ENCODE data around the gene ARSB.
A peak's percentile ranks its signal among the peaks of the same experiment; 100 is the strongest.

Gene ARSB

DNA sequence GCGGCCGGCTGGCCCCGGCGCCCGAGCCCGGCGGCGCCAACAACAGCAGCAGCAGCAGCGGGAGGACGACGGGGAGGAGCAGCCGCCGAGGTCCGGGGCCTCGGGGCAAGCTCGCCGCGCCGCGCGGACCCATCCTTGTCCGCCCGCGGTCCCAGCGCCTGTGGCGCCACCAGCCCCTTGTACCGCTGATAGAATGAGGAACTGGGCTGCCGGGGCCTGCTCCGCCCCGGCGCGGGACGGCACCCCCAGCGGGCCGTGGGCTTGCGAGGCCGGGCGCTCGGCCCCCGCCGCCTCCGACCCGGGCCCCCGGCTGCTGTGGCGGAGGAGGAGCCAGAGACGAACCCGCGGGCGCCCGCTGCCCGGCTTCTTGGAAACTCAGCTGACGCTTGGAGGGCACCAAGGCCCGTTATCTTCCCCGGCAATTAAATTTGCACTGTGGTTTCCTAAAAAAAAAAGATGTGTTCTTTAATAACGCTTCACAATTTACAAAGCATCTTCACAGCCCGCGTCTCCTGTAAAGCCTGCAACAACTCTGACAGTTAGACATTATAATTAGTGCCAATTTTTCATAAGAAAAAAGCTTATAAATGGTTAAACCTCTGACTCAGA is at the start of gene ARSB:
Gene ARSB (minus strand): TSS at position 195 of the 609 bp plus-strand sequence. CDS start 62 bp downstream, at position 133.
- Histone ChIP-seq H3F3A (ENCODE audit: low read depth) (no peaks in the 10 kb centered on the region), H3K4me2 (ENCODE audit: low read depth, low read length, poor library complexity, severe bottlenecking) (peak within 1 kb of the TSS; percentile 82), H3K36me3 (ENCODE audit: insufficient read depth, low read length) (no peaks in the 10 kb centered on the region), H3K27me3 (ENCODE audit: insufficient read depth, low read length, poor library complexity, severe bottlenecking) (no peaks in the 10 kb centered on the region), H3K4me3 (ENCODE audit: low read length, poor library complexity, severe bottlenecking) (peak within 1 kb of the TSS; percentile 74), H2AFZ (ENCODE audit: low read length) (peak within 1 kb of the TSS; percentile 86), H3K79me2 (ENCODE audit: insufficient read depth, low read length) (peaks cover 19% of the 10 kb centered on the region; the same call in 1 of the 2 replicates), H3K9ac (ENCODE audit: low read depth, low read length, poor library complexity, severe bottlenecking) (peak within 1 kb of the TSS; percentile 75), H3K9me2 (replicated peaks; ENCODE audit: low read depth, low read length) (no peaks in the 10 kb centered on the region), H3K9me3 (ENCODE audit: insufficient read depth, low read depth, low read length) (no peaks in the 10 kb centered on the region), H4K20me1 (ENCODE audit: insufficient read depth, low read length, poor library complexity, severe bottlenecking) (no peaks in the 10 kb centered on the region), H3K4me1 (ENCODE audit: insufficient read depth, low read length, poor library complexity, severe bottlenecking) (peaks cover 30% of the 10 kb centered on the region)
- TF ChIP-seq, protein P1, sequence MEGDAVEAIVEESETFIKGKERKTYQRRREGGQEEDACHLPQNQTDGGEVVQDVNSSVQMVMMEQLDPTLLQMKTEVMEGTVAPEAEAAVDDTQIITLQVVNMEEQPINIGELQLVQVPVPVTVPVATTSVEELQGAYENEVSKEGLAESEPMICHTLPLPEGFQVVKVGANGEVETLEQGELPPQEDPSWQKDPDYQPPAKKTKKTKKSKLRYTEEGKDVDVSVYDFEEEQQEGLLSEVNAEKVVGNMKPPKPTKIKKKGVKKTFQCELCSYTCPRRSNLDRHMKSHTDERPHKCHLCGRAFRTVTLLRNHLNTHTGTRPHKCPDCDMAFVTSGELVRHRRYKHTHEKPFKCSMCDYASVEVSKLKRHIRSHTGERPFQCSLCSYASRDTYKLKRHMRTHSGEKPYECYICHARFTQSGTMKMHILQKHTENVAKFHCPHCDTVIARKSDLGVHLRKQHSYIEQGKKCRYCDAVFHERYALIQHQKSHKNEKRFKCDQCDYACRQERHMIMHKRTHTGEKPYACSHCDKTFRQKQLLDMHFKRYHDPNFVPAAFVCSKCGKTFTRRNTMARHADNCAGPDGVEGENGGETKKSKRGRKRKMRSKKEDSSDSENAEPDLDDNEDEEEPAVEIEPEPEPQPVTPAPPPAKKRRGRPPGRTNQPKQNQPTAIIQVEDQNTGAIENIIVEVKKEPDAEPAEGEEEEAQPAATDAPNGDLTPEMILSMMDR (conservative IDR thresholded peaks at IDR 0.05; ENCODE audit: low read length), result no peak
- TF ChIP-seq EZH2phosphoT487 (IDR thresholded peaks at IDR 0.05; ENCODE audit: borderline replicate concordance), result no peak

DNA sequence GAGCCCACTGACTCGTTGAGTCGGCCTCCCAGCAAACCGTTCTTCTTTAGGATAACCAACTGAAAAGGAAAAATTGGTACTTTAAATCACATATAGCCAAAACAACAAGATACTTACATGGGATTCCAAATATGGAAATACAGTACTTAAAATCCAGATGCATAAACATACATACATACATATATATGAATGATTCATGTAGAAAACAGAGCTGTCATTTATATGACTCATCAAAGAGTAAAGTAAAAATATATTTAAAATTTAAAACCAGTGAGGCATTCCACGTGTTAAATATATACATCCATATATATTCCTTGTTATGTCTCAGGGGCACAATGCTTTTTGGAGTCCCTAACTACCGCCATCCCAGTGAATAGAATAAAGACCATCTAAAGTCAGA is 47.7 kb upstream of the ARSB start:
- no peaks in the 10 kb centered on the region for H3K79me2 ChIP-seq (ENCODE audit: insufficient read depth, low read length)
- TF ChIP-seq EZH2phosphoT487 (IDR thresholded peaks at IDR 0.05; ENCODE audit: borderline replicate concordance), result no peak
- TF ChIP-seq, protein P1 (conservative IDR thresholded peaks at IDR 0.05; ENCODE audit: low read length), result no peak
- no peak overlapping the region for H2AFZ ChIP-seq (ENCODE audit: low read length)
- H4K20me1 ChIP-seq (ENCODE audit: insufficient read depth, low read length, poor library complexity, severe bottlenecking), result no peaks in the 10 kb centered on the region
- no peak overlapping the region for H3K4me3 ChIP-seq (ENCODE audit: low read length, poor library complexity, severe bottlenecking)
- no peaks in the 10 kb centered on the region for H3F3A ChIP-seq (ENCODE audit: low read depth)
- H3K9me3 ChIP-seq (ENCODE audit: insufficient read depth, low read depth, low read length), result no peaks in the 10 kb centered on the region
- H3K27me3 ChIP-seq (ENCODE audit: insufficient read depth, low read length, poor library complexity, severe bottlenecking), result no peaks in the 10 kb centered on the region
- no peaks in the 10 kb centered on the region for H3K36me3 ChIP-seq (ENCODE audit: insufficient read depth, low read length)
- no peaks in the 10 kb centered on the region for H3K4me1 ChIP-seq (ENCODE audit: insufficient read depth, low read length, poor library complexity, severe bottlenecking)
- no peak overlapping the region for H3K9ac ChIP-seq (ENCODE audit: low read depth, low read length, poor library complexity, severe bottlenecking)
- H3K9me2 ChIP-seq (replicated peaks; ENCODE audit: low read depth, low read length), result no peaks in the 10 kb centered on the region
- no peak overlapping the region for H3K4me2 ChIP-seq (ENCODE audit: low read depth, low read length, poor library complexity, severe bottlenecking)

DNA sequence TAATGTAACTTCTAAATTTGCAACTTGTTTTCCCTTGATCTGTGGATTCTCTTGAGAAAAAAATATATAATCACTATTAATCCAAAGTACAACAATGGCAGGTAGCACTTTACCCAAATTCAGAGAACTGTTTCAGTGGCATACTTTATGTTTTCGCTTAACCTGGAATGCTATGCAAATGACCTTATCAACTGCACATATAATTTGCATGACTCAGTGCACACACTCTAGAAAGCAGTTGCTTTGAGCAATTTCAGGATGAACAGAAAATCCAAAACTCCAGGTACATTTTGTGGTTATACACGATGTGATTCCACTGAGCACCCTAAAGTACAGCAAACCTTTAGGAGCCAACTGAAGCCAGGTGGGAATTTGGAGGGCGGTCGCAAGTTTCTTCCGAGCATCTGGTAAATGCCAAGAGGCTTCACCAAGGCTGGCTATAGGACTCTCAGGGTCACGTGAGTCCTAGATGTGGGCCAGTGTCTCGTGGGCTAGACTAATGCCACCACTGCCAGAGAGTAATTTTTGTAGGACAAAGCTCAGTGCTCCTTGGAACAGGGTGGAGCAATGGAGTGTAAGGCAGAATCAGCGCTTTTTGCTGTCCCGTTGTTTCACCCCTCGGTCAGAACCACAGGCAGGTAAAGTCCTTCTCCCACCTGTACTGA is 47.1 kb upstream of the ARSB start:
- H3K4me2 ChIP-seq (ENCODE audit: low read depth, low read length, poor library complexity, severe bottlenecking), result no peak overlapping the region
- no peaks in the 10 kb centered on the region for H3K36me3 ChIP-seq (ENCODE audit: insufficient read depth, low read length)
- H3K9me3 ChIP-seq (ENCODE audit: insufficient read depth, low read depth, low read length), result no peaks in the 10 kb centered on the region

More for the DNA sequence above, 47.1 kb upstream of the ARSB start:
- Histone ChIP-seq H2AFZ (ENCODE audit: low read length) (no peak overlapping the region), H4K20me1 (ENCODE audit: insufficient read depth, low read length, poor library complexity, severe bottlenecking) (no peaks in the 10 kb centered on the region), H3K4me1 (ENCODE audit: insufficient read depth, low read length, poor library complexity, severe bottlenecking) (no peaks in the 10 kb centered on the region), H3K27me3 (ENCODE audit: insufficient read depth, low read length, poor library complexity, severe bottlenecking) (no peaks in the 10 kb centered on the region), H3K4me3 (ENCODE audit: low read length, poor library complexity, severe bottlenecking) (no peak overlapping the region), H3K9me2 (replicated peaks; ENCODE audit: low read depth, low read length) (no peaks in the 10 kb centered on the region), H3K9ac (ENCODE audit: low read depth, low read length, poor library complexity, severe bottlenecking) (no peak overlapping the region), H3K79me2 (ENCODE audit: insufficient read depth, low read length) (no peaks in the 10 kb centered on the region), H3F3A (ENCODE audit: low read depth) (no peaks in the 10 kb centered on the region)
- TF ChIP-seq EZH2phosphoT487 (IDR thresholded peaks at IDR 0.05; ENCODE audit: borderline replicate concordance), result no peak
